ENCODE data around the gene NTRK3.

Gene NTRK3

DNA sequence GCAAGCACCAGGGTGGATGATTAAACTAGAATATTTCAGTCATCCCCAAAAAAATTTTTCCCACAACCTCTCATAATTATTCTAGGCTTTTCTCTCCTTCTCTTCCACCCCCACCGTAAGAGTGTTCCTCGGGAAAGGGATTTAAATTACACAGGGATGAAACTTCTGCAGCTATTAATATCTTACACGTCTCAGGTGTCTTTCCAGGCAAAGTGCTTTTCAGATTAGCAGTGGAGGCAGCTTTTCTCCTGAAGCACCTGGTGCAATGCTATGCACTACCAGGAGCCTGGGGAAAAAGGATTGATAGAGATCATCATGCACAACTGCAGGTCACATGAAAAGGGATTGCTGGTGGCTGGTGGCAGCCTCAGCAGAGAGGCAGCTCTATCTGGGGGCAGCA, 250.4 kb downstream of the NTRK3 start:
- H3K27me3 Mint-ChIP-seq (ENCODE audit: low read depth): no peaks in the 10 kb centered on the region
- H3K27ac Mint-ChIP-seq: no peak overlapping the region
- H3K4me1 Mint-ChIP-seq (ENCODE audit: low read depth): no peaks in the 10 kb centered on the region
- H3K4me3 Mint-ChIP-seq: no peak overlapping the region
- no peaks in the 10 kb centered on the region for H3K9me3 Mint-ChIP-seq
- no peaks in the 10 kb centered on the region for H3K36me3 Mint-ChIP-seq (ENCODE audit: low read depth)

GRCh38 chr15:88004399-88004798, 252.1 kb downstream of the NTRK3 start:
- no peaks in the 10 kb centered on the region for H3K27me3 Mint-ChIP-seq (ENCODE audit: low read depth)
- H3K36me3 Mint-ChIP-seq (ENCODE audit: low read depth): no peaks in the 10 kb centered on the region

GRCh38 chr15:88003541-88004327, 252.8 kb downstream of the NTRK3 start:
- Mint-ChIP-seq H3K27me3 (ENCODE audit: low read depth) (no peaks in the 10 kb centered on the region), H3K9me3 (no peaks in the 10 kb centered on the region), H3K27ac (no peak overlapping the region), H3K4me1 (ENCODE audit: low read depth) (no peaks in the 10 kb centered on the region), H3K4me3 (no peak overlapping the region), H3K36me3 (ENCODE audit: low read depth) (no peaks in the 10 kb centered on the region)

More at GRCh38 chr15:88004399-88004798, 252.1 kb downstream of the NTRK3 start:
- H3K4me3 Mint-ChIP-seq: no peak overlapping the region
- no peak overlapping the region for H3K27ac Mint-ChIP-seq
- no peaks in the 10 kb centered on the region for H3K9me3 Mint-ChIP-seq
- H3K4me1 Mint-ChIP-seq (ENCODE audit: low read depth): no peaks in the 10 kb centered on the region

- no peaks in the 10 kb centered on the region for H3K27me3 Mint-ChIP-seq (ENCODE audit: low read depth)
- H3K27ac Mint-ChIP-seq: no peak overlapping the region
- no peaks in the 10 kb centered on the region for H3K9me3 Mint-ChIP-seq
- H3K4me3 Mint-ChIP-seq: no peak overlapping the region
- no peaks in the 10 kb centered on the region for H3K36me3 Mint-ChIP-seq (ENCODE audit: low read depth)
- no peaks in the 10 kb centered on the region for H3K4me1 Mint-ChIP-seq (ENCODE audit: low read depth)
Observed at GRCh38 chr15:88002706-88003105, 253.8 kb downstream of the NTRK3 start.

DNA sequence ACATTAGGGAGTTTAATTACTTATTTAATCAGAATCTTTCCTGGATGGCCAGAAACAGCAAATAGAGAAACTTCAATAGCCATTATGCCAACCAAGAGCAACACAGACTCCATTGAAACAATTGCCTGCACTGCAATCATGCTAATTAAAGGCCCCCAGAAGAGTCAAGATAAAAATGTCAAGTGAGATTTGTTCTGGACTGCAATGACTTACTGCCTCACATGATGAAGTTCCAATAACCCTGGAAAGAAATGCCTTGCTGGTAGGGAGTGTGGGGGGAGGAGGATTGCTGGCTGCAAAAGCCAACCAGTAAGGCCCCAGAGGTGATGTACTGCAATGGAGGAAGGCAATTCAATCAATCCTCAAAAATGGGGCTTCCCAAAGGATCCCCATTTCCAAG, 257.9 kb downstream of the NTRK3 start:
- Mint-ChIP-seq H3K4me1 (ENCODE audit: low read depth) (no peaks in the 10 kb centered on the region), H3K27me3 (ENCODE audit: low read depth) (no peaks in the 10 kb centered on the region), H3K9me3 (no peaks in the 10 kb centered on the region), H3K4me3 (no peak overlapping the region), H3K27ac (no peak overlapping the region), H3K36me3 (ENCODE audit: low read depth) (no peaks in the 10 kb centered on the region)

DNA sequence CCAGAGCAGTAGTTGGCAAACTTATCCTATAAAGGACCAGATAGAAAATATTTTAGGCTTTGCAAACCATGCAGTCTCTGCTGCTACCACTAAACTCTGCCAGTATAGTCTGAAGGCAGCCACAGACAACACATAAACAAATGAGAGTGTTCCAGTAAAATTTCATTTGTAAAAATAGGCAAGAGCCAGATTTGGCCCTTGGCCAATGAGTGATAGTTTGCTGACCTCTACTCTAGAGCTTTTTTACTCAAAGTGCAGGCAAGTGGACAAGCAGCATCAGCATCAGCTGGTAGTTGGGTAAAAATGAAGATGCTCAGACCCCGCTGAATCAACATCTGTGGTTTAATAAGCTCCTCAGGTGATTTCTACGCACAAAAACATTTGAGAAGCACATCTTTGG, 269.8 kb downstream of the NTRK3 start:
- Mint-ChIP-seq H3K4me1 (ENCODE audit: low read depth) (no peaks in the 10 kb centered on the region), H3K9me3 (no peaks in the 10 kb centered on the region), H3K27me3 (ENCODE audit: low read depth) (no peaks in the 10 kb centered on the region), H3K4me3 (no peak overlapping the region), H3K36me3 (ENCODE audit: low read depth) (no peaks in the 10 kb centered on the region), H3K27ac (no peak overlapping the region)

DNA sequence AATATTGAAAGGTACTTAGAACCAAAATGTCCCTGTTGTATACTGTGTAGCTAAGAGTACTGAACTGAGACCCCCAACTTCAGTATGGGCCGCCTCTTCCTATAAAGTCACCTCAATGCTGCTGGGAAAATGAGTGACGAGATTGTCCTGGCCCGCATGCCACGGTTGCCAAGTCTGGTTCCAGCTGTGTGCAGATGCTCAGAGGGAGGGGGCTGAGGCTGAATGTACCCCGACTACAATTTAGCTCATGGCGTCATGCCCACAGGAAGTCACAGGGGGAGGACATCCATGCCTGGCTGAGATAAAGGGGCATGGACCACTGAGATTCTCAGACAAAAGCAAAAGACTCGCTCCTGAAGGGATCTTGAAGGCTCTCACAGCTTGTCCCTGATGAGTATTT, 271.1 kb downstream of the NTRK3 start:
- H3K27ac Mint-ChIP-seq: no peak overlapping the region
- H3K27me3 Mint-ChIP-seq (ENCODE audit: low read depth): no peaks in the 10 kb centered on the region
- no peaks in the 10 kb centered on the region for H3K4me1 Mint-ChIP-seq (ENCODE audit: low read depth)
- H3K36me3 Mint-ChIP-seq (ENCODE audit: low read depth): no peaks in the 10 kb centered on the region
- H3K9me3 Mint-ChIP-seq: no peaks in the 10 kb centered on the region
- no peak overlapping the region for H3K4me3 Mint-ChIP-seq

DNA sequence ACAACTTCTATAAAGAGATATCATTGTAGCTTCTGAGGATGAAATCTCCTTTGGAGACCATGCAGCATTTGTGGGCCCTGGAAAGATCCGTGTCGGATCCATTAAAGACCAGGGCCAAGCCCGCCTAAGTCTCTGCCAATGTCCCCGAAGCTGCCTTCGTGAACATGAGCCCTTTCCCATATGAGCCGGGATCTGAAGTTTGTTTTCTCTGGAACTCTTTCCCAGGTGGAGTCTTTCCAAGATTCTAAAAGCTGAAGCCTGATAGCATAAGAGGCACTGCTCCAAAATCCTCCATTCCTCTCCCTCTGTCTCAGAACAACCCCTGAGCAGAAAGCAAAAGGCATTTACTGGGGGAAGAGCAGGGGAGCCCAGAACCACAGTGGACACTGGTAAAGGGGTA, 274.6 kb downstream of the NTRK3 start:
- Mint-ChIP-seq H3K36me3 (ENCODE audit: low read depth) (no peaks in the 10 kb centered on the region), H3K27me3 (ENCODE audit: low read depth) (no peaks in the 10 kb centered on the region), H3K4me3 (no peak overlapping the region), H3K4me1 (ENCODE audit: low read depth) (no peaks in the 10 kb centered on the region), H3K9me3 (no peaks in the 10 kb centered on the region), H3K27ac (no peak overlapping the region)

DNA sequence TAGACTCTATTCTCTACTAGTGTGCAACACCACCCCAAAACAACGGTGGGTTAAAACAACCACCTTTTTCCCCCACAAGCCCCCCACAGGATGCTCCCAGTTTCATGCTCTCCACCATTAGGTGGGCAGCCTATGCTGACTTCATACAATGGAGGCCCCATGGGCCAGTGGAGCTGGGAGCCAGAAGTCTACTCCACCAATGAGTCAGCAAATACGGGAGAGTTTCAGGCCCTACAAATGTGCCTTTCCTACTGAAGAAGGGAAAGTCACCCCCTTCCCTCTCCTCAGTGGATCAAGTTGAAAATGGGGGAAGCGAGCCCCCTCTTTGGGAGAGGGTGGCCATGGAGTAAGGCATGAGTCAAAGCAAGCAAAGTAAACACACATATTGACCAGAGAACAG, 278.6 kb downstream of the NTRK3 start:
- Mint-ChIP-seq H3K9me3 (no peaks in the 10 kb centered on the region), H3K4me3 (no peak overlapping the region), H3K4me1 (ENCODE audit: low read depth) (no peaks in the 10 kb centered on the region), H3K36me3 (ENCODE audit: low read depth) (no peaks in the 10 kb centered on the region), H3K27me3 (ENCODE audit: low read depth) (no peaks in the 10 kb centered on the region), H3K27ac (no peak overlapping the region)

- Mint-ChIP-seq H3K4me1 (ENCODE audit: low read depth) (no peaks in the 10 kb centered on the region), H3K9me3 (no peaks in the 10 kb centered on the region), H3K27ac (no peak overlapping the region), H3K4me3 (no peak overlapping the region), H3K27me3 (ENCODE audit: low read depth) (no peaks in the 10 kb centered on the region), H3K36me3 (ENCODE audit: low read depth) (no peaks in the 10 kb centered on the region)
Observed at GRCh38 chr15:87976552-87976951, 280.0 kb downstream of the NTRK3 start.

DNA sequence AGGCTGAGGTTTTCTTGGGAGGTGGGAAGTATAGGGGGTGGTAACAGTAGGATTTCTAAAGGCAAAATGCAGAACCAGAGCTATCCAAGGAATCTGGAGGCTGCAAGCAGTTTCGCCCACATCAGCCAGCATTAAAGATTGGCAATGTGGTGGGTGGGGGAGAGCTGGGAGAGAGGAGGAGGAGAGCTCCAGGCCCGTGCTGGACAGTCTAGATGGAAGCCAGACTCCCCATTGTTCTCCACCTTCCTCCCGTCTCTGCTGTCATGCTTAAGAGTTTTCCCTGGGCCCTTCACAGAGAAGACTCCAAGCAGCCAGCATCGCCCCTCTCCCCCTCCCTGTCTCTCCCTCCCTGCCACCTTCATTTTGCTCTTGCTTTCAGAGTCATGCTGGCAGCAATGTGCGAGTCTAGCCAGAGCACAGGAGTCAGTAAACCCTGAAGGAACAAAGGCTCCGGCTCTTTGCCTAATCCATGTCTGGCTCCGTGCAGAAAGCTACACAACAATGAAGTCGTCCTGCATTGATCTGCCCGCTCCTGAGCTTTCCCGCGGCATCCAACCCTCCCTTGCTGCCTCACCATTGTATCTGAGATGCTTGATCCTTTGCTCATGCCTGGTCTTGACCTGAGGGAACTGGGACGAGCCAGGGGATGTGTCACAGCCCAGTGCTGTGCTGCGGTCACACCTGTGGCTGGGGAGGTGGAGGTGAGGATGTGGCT, 282.9 kb downstream of the NTRK3 start:
- no peaks in the 10 kb centered on the region for H3K9me3 Mint-ChIP-seq
- H3K4me3 Mint-ChIP-seq: no peak overlapping the region
- H3K4me1 Mint-ChIP-seq (ENCODE audit: low read depth): no peaks in the 10 kb centered on the region
- H3K27me3 Mint-ChIP-seq (ENCODE audit: low read depth): no peaks in the 10 kb centered on the region
- H3K27ac Mint-ChIP-seq: no peak overlapping the region
- H3K36me3 Mint-ChIP-seq (ENCODE audit: low read depth): no peaks in the 10 kb centered on the region

- Mint-ChIP-seq H3K36me3 (ENCODE audit: low read depth) (no peaks in the 10 kb centered on the region), H3K4me1 (ENCODE audit: low read depth) (no peaks in the 10 kb centered on the region), H3K9me3 (no peaks in the 10 kb centered on the region), H3K27me3 (ENCODE audit: low read depth) (no peaks in the 10 kb centered on the region), H3K4me3 (no peak overlapping the region), H3K27ac (no peak overlapping the region)
Observed at GRCh38 chr15:87971076-87971475, 285.5 kb downstream of the NTRK3 start.

- Mint-ChIP-seq H3K9me3 (no peaks in the 10 kb centered on the region), H3K4me3 (no peak overlapping the region), H3K36me3 (ENCODE audit: low read depth) (no peaks in the 10 kb centered on the region), H3K4me1 (ENCODE audit: low read depth) (no peaks in the 10 kb centered on the region), H3K27me3 (ENCODE audit: low read depth) (no peaks in the 10 kb centered on the region), H3K27ac (no peak overlapping the region)
Observed at GRCh38 chr15:87967951-87968350, 288.6 kb downstream of the NTRK3 start.

DNA sequence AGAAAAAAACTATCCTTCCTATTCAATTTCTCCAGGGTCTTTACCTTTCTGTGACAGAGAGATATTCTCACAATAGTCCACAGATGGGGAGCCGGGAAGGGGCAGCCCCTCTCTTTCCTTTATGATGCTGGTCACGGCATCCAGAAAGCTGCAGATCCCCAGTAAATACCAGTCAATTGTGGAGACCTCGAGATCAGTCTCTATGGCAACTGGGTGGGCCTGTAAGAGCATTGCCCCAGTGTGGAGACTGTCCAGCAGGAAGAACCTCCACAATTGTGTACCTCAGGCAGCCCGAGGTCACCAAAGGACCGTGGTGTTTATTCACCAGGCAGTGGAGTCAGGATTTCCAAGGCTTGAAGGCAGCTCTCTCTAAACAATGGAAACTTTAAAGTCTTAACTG, 291.2 kb downstream of the NTRK3 start:
- Mint-ChIP-seq H3K9me3 (no peaks in the 10 kb centered on the region), H3K36me3 (ENCODE audit: low read depth) (no peaks in the 10 kb centered on the region), H3K4me1 (ENCODE audit: low read depth) (peaks cover 2% of the 10 kb centered on the region), H3K4me3 (no peak overlapping the region), H3K27me3 (ENCODE audit: low read depth) (no peaks in the 10 kb centered on the region), H3K27ac (no peak overlapping the region)

GRCh38 chr15:87962428-87962827, 294.1 kb downstream of the NTRK3 start:
- no peaks in the 10 kb centered on the region for H3K36me3 Mint-ChIP-seq (ENCODE audit: low read depth)
- no peak overlapping the region for H3K27ac Mint-ChIP-seq
- no peaks in the 10 kb centered on the region for H3K27me3 Mint-ChIP-seq (ENCODE audit: low read depth)
- no peaks in the 10 kb centered on the region for H3K9me3 Mint-ChIP-seq
- no peak overlapping the region for H3K4me3 Mint-ChIP-seq
- H3K4me1 Mint-ChIP-seq (ENCODE audit: low read depth): peaks cover 2% of the 10 kb centered on the region

All from T-helper 1 cell treated with Interleukin-12 subunit alpha and Interleukin-12 subunit beta and Interleukin-4 antibody, amounts not matched to agents 30 μg/mL and 1 μg/mL, for 36 hours (primary cell).